Endothelial cell of umbilical vein (primary cell): ENCODE data around the gene HHLA2.

ENCODE experiments used
- CTCF ChIP-seq, 2 donors: IDR thresholded peaks; 1 replicate in 1 of 2; 2 replicates in 1 of 2; pipeline ENCODE4 v1.5.1; 2011; ENCODE audit warnings: low read length in 2 of 2, mild to moderate bottlenecking in 2 of 2, moderate library complexity in 2 of 2, control low read depth in 1 of 2, inconsistent platforms in 1 of 2, low read depth in 1 of 2; ENCODE audit not compliant: insufficient read depth in 1 of 2; ENCODE audit errors: extremely low read depth in 1 of 2
- EZH2 ChIP-seq: IDR thresholded peaks from 2 replicates; pipeline ENCODE4 v1.6.1; 2012; ENCODE audit warnings: borderline replicate concordance, low read depth, mild to moderate bottlenecking, moderate library complexity, low read length, inconsistent platforms; ENCODE audit not compliant: severe bottlenecking
- FOS ChIP-seq: IDR thresholded peaks from 2 replicates; pipeline ENCODE4 v1.6.1; 2011; ENCODE audit warnings: mild to moderate bottlenecking, low read length, moderate library complexity, borderline replicate concordance; ENCODE audit not compliant: insufficient read depth
- GATA2 ChIP-seq: IDR thresholded peaks from 2 replicates; pipeline ENCODE4 v1.7.0; 2011; ENCODE audit warnings: low read depth, mild to moderate bottlenecking, moderate library complexity, mixed read lengths, low read length; ENCODE audit not compliant: insufficient read length, insufficient read depth
- JUN ChIP-seq: IDR thresholded peaks from 2 replicates; pipeline ENCODE4 v1.6.1; 2011; ENCODE audit warnings: borderline replicate concordance, low read depth; ENCODE audit not compliant: insufficient read length, insufficient read depth
- MAX ChIP-seq: IDR thresholded peaks from 2 replicates; pipeline ENCODE4 v1.6.1; 2011; ENCODE audit not compliant: insufficient read depth, insufficient read length
- MYC ChIP-seq: IDR thresholded peaks from one replicate; pipeline ENCODE4 v1.6.1; 2011; ENCODE audit warnings: mild to moderate bottlenecking, low read depth, low read length
- POLR2A ChIP-seq: IDR thresholded peaks from 2 replicates; pipeline ENCODE4 v1.6.1; 2012; ENCODE audit warnings: low read depth, mild to moderate bottlenecking, control low read depth, low read length
- POLR2AphosphoS5 ChIP-seq: IDR thresholded peaks from 2 replicates; pipeline ENCODE4 v1.6.1; 2012; ENCODE audit warnings: low read depth, mild to moderate bottlenecking, control low read depth, low read length, moderate library complexity; ENCODE audit not compliant: insufficient read depth

- TF ChIP-seq CTCF (IDR thresholded peaks at IDR 0.05; ENCODE audit: extremely low read depth in 1 of 2, insufficient read depth in 1 of 2, low read depth in 1 of 2, low read length in 2 of 2) (no peak), POLR2A (no peak), POLR2AphosphoS5 (no peak), EZH2 (no peak), JUN (no peak), MAX (no peak), MYC (no peak), FOS (no peak), GATA2 (no peak)
Measured at GRCh38 chr3:108346301-108347227, 50.2 kb downstream of the HHLA2 start.
